OCI-LY7 (cell line): Measurements from ENCODE around the gene ZNF644. TPM values are rescaled to one million over a fixed set of nuclear protein-coding genes. Genes with fewer than 3 reads are reported as not detected.

Source experiments
- BruUV-seq: library from RNA; stranded (reverse); fragments of 400-500 nt; replicated peaks from 2 replicates; lab custom pipeline; 2021; lab: Mats Ljungman, UMichigan
- CTCF ChIA-PET: fragments of 300-600 bp; sonication (Branson Sonifier 250); formaldehyde crosslinking; loops from one replicate; lab custom pipeline; 2022; ENCODE audit warnings: antibody characterized with exemption; ENCODE audit not compliant: unreplicated experiment; lab: Charles Lee
- POLR2A ChIA-PET: fragments of 300-600 bp; sonication (Branson Sonifier 250); formaldehyde crosslinking; loops from one replicate; lab custom pipeline; 2022; ENCODE audit warnings: antibody characterized with exemption; lab: Charles Lee
- DNase-seq: peaks from one replicate; pipeline ENCODE4 v3.0.0-alpha.2; 2015; ENCODE audit warnings: low spot score
- H2AFZ ChIP-seq: fragments of 200-600 bp; sonication (generic), shearing (Covaris generic); 2 replicates; pipeline ENCODE4 v1.6.1; 2014; ENCODE audit warnings: mild to moderate bottlenecking, antibody characterized with exemption, low read length, moderate library complexity
- H3K27ac ChIP-seq: fragments of 200-600 bp; sonication (generic); 2 replicates; pipeline ENCODE4 v1.5.1; 2014; ENCODE audit warnings: mixed run types, low read depth, mild to moderate bottlenecking, moderate library complexity, low read length, inconsistent platforms; ENCODE audit not compliant: poor library complexity, severe bottlenecking
- H3K36me3 ChIP-seq: fragments of 200-600 bp; sonication (generic); 2 replicates; pipeline ENCODE4 v1.6.1; 2014; ENCODE audit warnings: mild to moderate bottlenecking, antibody characterized with exemption, low read length, moderate library complexity, mixed read lengths; ENCODE audit not compliant: insufficient read depth
- H3K4me1 ChIP-seq: fragments of 200-600 bp; sonication (generic); 2 replicates; pipeline ENCODE4 v1.5.1; 2014; ENCODE audit warnings: mild to moderate bottlenecking, low read length; ENCODE audit not compliant: insufficient read depth, poor library complexity, severe bottlenecking
- H3K4me2 ChIP-seq: fragments of 200-600 bp; sonication (generic); 2 replicates; pipeline ENCODE4 v1.6.1; 2014; ENCODE audit warnings: mild to moderate bottlenecking, low read length
- H3K4me3 ChIP-seq: fragments of 200-600 bp; sonication (generic); 2 replicates; pipeline ENCODE4 v1.5.1; 2014; ENCODE audit warnings: mild to moderate bottlenecking, low read depth, low read length; ENCODE audit not compliant: poor library complexity, severe bottlenecking
- H3K79me2 ChIP-seq: fragments of 200-600 bp; sonication (generic); 2 replicates; pipeline ENCODE4 v1.6.1; 2016; ENCODE audit warnings: low read depth, mild to moderate bottlenecking, low read length, moderate library complexity, mixed read lengths; ENCODE audit not compliant: insufficient read depth
- H3K9me2 ChIP-seq: fragments of 200-600 bp; sonication (generic); 2 replicates; pipeline ENCODE4 v1.6.1; 2016; ENCODE audit warnings: mild to moderate bottlenecking, low read length, mixed read lengths; ENCODE audit not compliant: insufficient read depth
- H3K9me3 ChIP-seq: fragments of 200-600 bp; sonication (generic); 2 replicates; pipeline ENCODE4 v1.6.1; 2014; ENCODE audit warnings: mild to moderate bottlenecking, mixed run types, low read length, mixed read lengths
- H4K20me1 ChIP-seq: fragments of 200-600 bp; sonication (generic); 2 replicates; pipeline ENCODE4 v1.6.1; 2014; ENCODE audit warnings: mild to moderate bottlenecking, antibody characterized with exemption, low read length, moderate library complexity, mixed read lengths; ENCODE audit not compliant: insufficient read depth
- EZH2phosphoT487 ChIP-seq: fragments of 200-600 bp; sonication (generic); IDR thresholded peaks from 2 replicates; pipeline ENCODE4 v1.6.1; 2018; ENCODE audit warnings: low read depth, borderline replicate concordance, mild to moderate bottlenecking, mixed run types, antibody characterized with exemption, low read length, moderate library complexity, mixed read lengths
- intact Hi-C: fragments of 100-400 bp; cut with micrococcal nuclease; formaldehyde crosslinking; loops from one replicate; pipeline ENCODE4 v1.10.0; 2022; ENCODE audit not compliant: unreplicated experiment
- total RNA-seq, 2 experiments: library from RNA; depleted of rRNA in 1 of 2; stranded (reverse); fragments of >200 nt in 1 of 2; shearing (Covaris generic) in 1 of 2; gene quantifications; 2 replicates each; pipeline ENCODE4 v1.2.3, GENCODE V29; 2014 to 2022
- TF ChIP-seq, protein P1 (sequence below): fragments of 200-600 bp; sonication (generic); conservative IDR thresholded peaks from 2 replicates; pipeline ENCODE4 v1.5.1; 2014; ENCODE audit warnings: mild to moderate bottlenecking, antibody characterized with exemption, low read length, moderate library complexity, mixed read lengths

ZNF644 gene
- total RNA-seq, 2 experiments from 2014 or later, result 56.6 to 65.1 TPM

DNA sequence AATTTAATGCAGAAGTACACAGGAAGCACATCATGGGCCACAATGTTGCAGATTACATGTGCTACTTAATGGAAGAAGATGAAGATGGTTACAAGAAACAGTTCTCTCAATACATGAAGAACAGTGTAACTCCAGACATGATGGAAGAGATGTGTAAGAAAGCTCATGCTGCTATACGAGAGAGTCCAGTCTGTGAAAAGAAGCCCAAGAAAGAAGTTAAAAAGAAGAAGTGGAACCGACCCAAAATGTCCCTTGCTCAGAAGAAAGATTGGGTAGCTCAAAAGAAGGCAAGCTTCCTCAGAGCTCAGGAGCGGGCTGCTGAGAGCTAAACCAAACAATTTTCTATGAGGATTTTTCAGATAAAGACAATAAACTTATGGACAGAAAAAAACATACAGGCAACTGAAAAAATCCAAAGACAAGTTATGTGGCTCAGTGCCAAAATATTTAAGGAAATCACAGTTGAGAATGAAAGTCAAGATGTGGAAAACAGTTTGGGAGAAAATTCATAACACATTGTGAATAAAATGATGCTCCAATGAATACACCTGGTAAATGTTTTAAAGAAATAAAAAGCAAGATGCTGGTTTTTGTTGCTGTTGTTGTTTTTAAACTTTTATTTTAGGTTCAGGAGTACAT, 2.8 kb upstream of the ZNF644 start:
- H3K4me2 ChIP-seq, result peak overlapping the region; percentile 21
- intact Hi-C loops, result loop anchor here (5.0 kb wide), 1 partner anchor 33 kb away; no protein-coding TSS in a partner anchor
- ChIA-PET CTCF (no interaction called here), POLR2A (interaction anchor here (0.6 to 1.8 kb wide), 3 partner anchors 10 to 167 kb away, joined by 4 to 6 read pairs (median 5); no protein-coding TSS in a partner anchor)
- peak overlapping the region; percentile 88; the same call in 1 of the 2 replicates for H2AFZ ChIP-seq
- peak overlapping the region; percentile 14 for H3K27ac ChIP-seq
- H3K4me3 ChIP-seq, result no peak overlapping the region
- BruUV-seq, result no TSS peak
- H3K9me3 ChIP-seq, result no peaks in the 10 kb centered on the region
- no peaks in the 10 kb centered on the region for H3K9me2 ChIP-seq
- no peak for TF ChIP-seq EZH2phosphoT487
- TF ChIP-seq, protein P1, sequence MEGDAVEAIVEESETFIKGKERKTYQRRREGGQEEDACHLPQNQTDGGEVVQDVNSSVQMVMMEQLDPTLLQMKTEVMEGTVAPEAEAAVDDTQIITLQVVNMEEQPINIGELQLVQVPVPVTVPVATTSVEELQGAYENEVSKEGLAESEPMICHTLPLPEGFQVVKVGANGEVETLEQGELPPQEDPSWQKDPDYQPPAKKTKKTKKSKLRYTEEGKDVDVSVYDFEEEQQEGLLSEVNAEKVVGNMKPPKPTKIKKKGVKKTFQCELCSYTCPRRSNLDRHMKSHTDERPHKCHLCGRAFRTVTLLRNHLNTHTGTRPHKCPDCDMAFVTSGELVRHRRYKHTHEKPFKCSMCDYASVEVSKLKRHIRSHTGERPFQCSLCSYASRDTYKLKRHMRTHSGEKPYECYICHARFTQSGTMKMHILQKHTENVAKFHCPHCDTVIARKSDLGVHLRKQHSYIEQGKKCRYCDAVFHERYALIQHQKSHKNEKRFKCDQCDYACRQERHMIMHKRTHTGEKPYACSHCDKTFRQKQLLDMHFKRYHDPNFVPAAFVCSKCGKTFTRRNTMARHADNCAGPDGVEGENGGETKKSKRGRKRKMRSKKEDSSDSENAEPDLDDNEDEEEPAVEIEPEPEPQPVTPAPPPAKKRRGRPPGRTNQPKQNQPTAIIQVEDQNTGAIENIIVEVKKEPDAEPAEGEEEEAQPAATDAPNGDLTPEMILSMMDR, result no peak
- peak; percentile 39 for DNase-seq
- H3K79me2 ChIP-seq, result peaks cover 25% of the 10 kb centered on the region
- peaks cover 39% of the 10 kb centered on the region for H3K4me1 ChIP-seq
- H4K20me1 ChIP-seq, result peaks cover 13% of the 10 kb centered on the region; the same call in 1 of the 2 replicates
- H3K36me3 ChIP-seq, result peaks cover 14% of the 10 kb centered on the region

DNA sequence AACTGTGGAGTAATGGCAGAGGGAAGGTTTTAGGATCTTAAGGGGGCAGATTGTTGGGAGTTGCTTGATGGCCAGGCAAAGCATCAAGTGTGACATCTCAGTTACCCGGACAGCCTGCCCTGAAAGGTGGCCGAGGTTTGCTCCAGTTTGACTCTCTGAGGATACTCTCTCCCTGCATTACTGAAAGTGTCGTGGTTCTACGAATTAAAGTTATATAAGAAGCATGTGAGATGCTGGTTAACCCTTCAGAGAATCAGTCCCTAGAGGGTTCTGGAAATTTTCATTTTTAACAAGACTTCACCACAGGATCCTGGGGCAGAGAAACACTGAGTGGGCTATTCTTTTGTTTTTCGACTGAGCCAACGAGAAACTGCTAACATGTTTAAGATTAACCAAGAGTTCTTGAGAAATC, 689 bp upstream of the ZNF644 start:
- Histone ChIP-seq H3K4me1 (peaks cover 52% of the 10 kb centered on the region), H3K9me3 (no peaks in the 10 kb centered on the region; the same call in 1 of the 2 replicates), H3K79me2 (peaks cover 46% of the 10 kb centered on the region), H3K36me3 (peaks cover 35% of the 10 kb centered on the region), H3K9me2 (no peaks in the 10 kb centered on the region), H4K20me1 (peaks cover 13% of the 10 kb centered on the region; the same call in 1 of the 2 replicates), H3K27ac (peak overlapping the region; percentile 95), H2AFZ (peak overlapping the region; percentile 85), H3K4me3 (peak overlapping the region; percentile 95), H3K4me2 (peak overlapping the region; percentile 79)
- ChIA-PET CTCF (no interaction called here), POLR2A (interaction anchor here (0.7 to 3.1 kb wide), 7 partner anchors 13 to 103 kb away, joined by 3 to 17 read pairs (median 3); no protein-coding TSS in a partner anchor)
- DNase-seq, result no peak
- TF ChIP-seq EZH2phosphoT487, result no peak
- TF ChIP-seq, protein P1, result no peak
- intact Hi-C loops, result loop anchor here (5.0 kb wide), 1 partner anchor 35 kb away; no protein-coding TSS in a partner anchor
- TSS peak; percentile 92 for BruUV-seq
